ENCODE measurements around the gene FGF12.

- TF ChIP-seq CTCF (IDR thresholded peaks at IDR 0.05; ENCODE audit: insufficient read depth, low read length, poor library complexity, severe bottlenecking) (no peak), EZH2phosphoT487 (conservative IDR thresholded peaks at IDR 0.05; ENCODE audit: low read length) (no peak)
These were observed 236.6 kb downstream of the FGF12 start for GRCh38 chr3:192490720-192491119.

Measured in SU-DHL-6 (cell line).